ENCODE data around the gene SFI1. TPM values are rescaled to one million over a fixed set of nuclear protein-coding genes. Genes with fewer than 3 reads are reported as not detected.

Gene SFI1
- total RNA-seq, 1 donor from 2014 or later: 238 TPM

GRCh38 chr22:31614781-31615490 lies 118.6 kb downstream of the SFI1 start:
- intact Hi-C loops (cut with micrococcal nuclease): no loop called here

- intact Hi-C loops (cut with micrococcal nuclease): no loop called here
Measured at GRCh38 chr22:31615491-31615860, 119.1 kb downstream of the SFI1 start.

GRCh38 chr22:31615940-31616314 lies 119.6 kb downstream of the SFI1 start:
- intact Hi-C loops (cut with micrococcal nuclease): no loop called here

- intact Hi-C loops (cut with micrococcal nuclease): no loop called here
Measured at GRCh38 chr22:31616315-31616980, 120.1 kb downstream of the SFI1 start.

GRCh38 chr22:31618057-31618456 lies 121.7 kb downstream of the SFI1 start:
- intact Hi-C loops (cut with micrococcal nuclease): no loop called here

- intact Hi-C loops (cut with micrococcal nuclease): no loop called here
Measured at GRCh38 chr22:31618471-31619176, 122.3 kb downstream of the SFI1 start.

- intact Hi-C loops (cut with micrococcal nuclease): no loop called here
Measured at GRCh38 chr22:31619611-31620300, 123.4 kb downstream of the SFI1 start.

- intact Hi-C loops (cut with micrococcal nuclease): no loop called here
Measured at GRCh38 chr22:31620756-31621480, 124.6 kb downstream of the SFI1 start.

- intact Hi-C loops (cut with micrococcal nuclease): no loop called here
Measured at GRCh38 chr22:31621507-31622124, 125.3 kb downstream of the SFI1 start.

- intact Hi-C loops (cut with micrococcal nuclease): no loop called here
Measured at GRCh38 chr22:31622980-31623379, 126.6 kb downstream of the SFI1 start.

- intact Hi-C loops (cut with micrococcal nuclease): no loop called here
Measured at GRCh38 chr22:31623592-31624304, 127.4 kb downstream of the SFI1 start.

GRCh38 chr22:31625257-31625640 lies 128.9 kb downstream of the SFI1 start:
- intact Hi-C loops (cut with micrococcal nuclease): no loop called here

GRCh38 chr22:31625661-31626426 lies 129.5 kb downstream of the SFI1 start:
- intact Hi-C loops (cut with micrococcal nuclease): no loop called here

- intact Hi-C loops (cut with micrococcal nuclease): no loop called here
Measured at GRCh38 chr22:31626427-31627150, 130.3 kb downstream of the SFI1 start.

GRCh38 chr22:31627223-31627731 lies 130.9 kb downstream of the SFI1 start:
- intact Hi-C loops (cut with micrococcal nuclease): no loop called here

GRCh38 chr22:31628362-31628761 lies 132.0 kb downstream of the SFI1 start:
- intact Hi-C loops (cut with micrococcal nuclease): no loop called here

- intact Hi-C loops (cut with micrococcal nuclease): no loop called here
Measured at GRCh38 chr22:31628969-31629708, 132.8 kb downstream of the SFI1 start.

GRCh38 chr22:31629741-31630184 lies 133.4 kb downstream of the SFI1 start:
- intact Hi-C loops (cut with micrococcal nuclease): loop anchor here (1.0 to 10.0 kb wide), 6 partner anchors 33 to 545 kb away; partner anchors contain the start of genes DRG1, EIF4ENIF1, PIK3IP1 and PISD
